HL-60 (cell line): ENCODE data around the gene SMIM17.

Experiments used
- DNase-seq, 2 experiments: peaks; one replicate each; pipeline ENCODE4 v3.0.0-alpha.2; 2010 to 2020; ENCODE audit warnings: low read depth in 1 of 2, low spot score in 1 of 2
- H3K27ac ChIP-seq: fragments of 250-450 bp; sonication (Bioruptor Pico); replicated peaks from 2 replicates; pipeline ENCODE4 v1.5.1; 2020; ENCODE audit warnings: mild to moderate bottlenecking, moderate library complexity
- H3K27me3 ChIP-seq: fragments of 250-450 bp; sonication (Bioruptor Pico); 2 replicates; pipeline ENCODE4 v1.5.1; 2021; ENCODE audit warnings: mild to moderate bottlenecking, moderate library complexity; ENCODE audit not compliant: insufficient read depth, poor library complexity, severe bottlenecking
- H3K4me3 ChIP-seq: replicated peaks from 2 replicates; pipeline ENCODE4 v1.5.1; 2011; ENCODE audit warnings: mild to moderate bottlenecking, control low read depth, low read length; ENCODE audit not compliant: insufficient read depth
- GABPA ChIP-seq: IDR thresholded peaks from 2 replicates; pipeline ENCODE4 v1.6.1; 2012; ENCODE audit warnings: low read depth
- POLR2AphosphoS5 ChIP-seq: IDR thresholded peaks from 2 replicates; pipeline ENCODE4 v1.6.1; 2012; ENCODE audit warnings: low read depth
- SPI1 ChIP-seq: IDR thresholded peaks from 2 replicates; pipeline ENCODE4 v1.6.1; 2012; ENCODE audit warnings: low read depth, mild to moderate bottlenecking, borderline replicate concordance
- TF ChIP-seq, protein P1 (sequence below): IDR thresholded peaks from 2 replicates; pipeline ENCODE4 v1.6.1; 2012; ENCODE audit warnings: low read depth; ENCODE audit not compliant: insufficient replicate concordance
- TF ChIP-seq, protein P2 (sequence below): IDR thresholded peaks from one replicate; pipeline ENCODE4 v1.5.1; 2011; ENCODE audit warnings: low read length, control low read depth, inconsistent platforms; ENCODE audit not compliant: insufficient read depth

Gene SMIM17

DNA sequence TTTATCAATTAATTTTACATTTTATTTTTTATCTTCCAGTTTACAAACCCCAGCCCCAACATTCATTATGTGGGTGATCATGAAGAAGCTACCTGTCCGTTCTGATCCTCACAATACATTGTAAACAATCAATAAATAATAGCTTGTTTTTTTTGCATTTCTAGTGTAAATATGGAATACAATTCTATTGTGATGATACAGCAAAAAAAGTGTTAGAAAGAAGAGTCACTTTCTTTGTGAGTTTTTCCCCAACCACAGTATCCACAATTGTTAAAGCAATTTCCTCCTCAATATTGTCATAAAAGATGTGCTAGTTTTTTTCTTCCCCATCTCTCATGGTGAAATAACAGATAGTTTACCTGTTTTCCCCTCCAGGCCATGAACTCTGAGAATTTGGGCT, 58.9 kb downstream of the SMIM17 start:
- TF ChIP-seq, protein P1, sequence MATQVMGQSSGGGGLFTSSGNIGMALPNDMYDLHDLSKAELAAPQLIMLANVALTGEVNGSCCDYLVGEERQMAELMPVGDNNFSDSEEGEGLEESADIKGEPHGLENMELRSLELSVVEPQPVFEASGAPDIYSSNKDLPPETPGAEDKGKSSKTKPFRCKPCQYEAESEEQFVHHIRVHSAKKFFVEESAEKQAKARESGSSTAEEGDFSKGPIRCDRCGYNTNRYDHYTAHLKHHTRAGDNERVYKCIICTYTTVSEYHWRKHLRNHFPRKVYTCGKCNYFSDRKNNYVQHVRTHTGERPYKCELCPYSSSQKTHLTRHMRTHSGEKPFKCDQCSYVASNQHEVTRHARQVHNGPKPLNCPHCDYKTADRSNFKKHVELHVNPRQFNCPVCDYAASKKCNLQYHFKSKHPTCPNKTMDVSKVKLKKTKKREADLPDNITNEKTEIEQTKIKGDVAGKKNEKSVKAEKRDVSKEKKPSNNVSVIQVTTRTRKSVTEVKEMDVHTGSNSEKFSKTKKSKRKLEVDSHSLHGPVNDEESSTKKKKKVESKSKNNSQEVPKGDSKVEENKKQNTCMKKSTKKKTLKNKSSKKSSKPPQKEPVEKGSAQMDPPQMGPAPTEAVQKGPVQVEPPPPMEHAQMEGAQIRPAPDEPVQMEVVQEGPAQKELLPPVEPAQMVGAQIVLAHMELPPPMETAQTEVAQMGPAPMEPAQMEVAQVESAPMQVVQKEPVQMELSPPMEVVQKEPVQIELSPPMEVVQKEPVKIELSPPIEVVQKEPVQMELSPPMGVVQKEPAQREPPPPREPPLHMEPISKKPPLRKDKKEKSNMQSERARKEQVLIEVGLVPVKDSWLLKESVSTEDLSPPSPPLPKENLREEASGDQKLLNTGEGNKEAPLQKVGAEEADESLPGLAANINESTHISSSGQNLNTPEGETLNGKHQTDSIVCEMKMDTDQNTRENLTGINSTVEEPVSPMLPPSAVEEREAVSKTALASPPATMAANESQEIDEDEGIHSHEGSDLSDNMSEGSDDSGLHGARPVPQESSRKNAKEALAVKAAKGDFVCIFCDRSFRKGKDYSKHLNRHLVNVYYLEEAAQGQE = no peak
- TF ChIP-seq, protein P2, sequence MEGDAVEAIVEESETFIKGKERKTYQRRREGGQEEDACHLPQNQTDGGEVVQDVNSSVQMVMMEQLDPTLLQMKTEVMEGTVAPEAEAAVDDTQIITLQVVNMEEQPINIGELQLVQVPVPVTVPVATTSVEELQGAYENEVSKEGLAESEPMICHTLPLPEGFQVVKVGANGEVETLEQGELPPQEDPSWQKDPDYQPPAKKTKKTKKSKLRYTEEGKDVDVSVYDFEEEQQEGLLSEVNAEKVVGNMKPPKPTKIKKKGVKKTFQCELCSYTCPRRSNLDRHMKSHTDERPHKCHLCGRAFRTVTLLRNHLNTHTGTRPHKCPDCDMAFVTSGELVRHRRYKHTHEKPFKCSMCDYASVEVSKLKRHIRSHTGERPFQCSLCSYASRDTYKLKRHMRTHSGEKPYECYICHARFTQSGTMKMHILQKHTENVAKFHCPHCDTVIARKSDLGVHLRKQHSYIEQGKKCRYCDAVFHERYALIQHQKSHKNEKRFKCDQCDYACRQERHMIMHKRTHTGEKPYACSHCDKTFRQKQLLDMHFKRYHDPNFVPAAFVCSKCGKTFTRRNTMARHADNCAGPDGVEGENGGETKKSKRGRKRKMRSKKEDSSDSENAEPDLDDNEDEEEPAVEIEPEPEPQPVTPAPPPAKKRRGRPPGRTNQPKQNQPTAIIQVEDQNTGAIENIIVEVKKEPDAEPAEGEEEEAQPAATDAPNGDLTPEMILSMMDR = no peak
- TF ChIP-seq GABPA (no peak), SPI1 (no peak), POLR2AphosphoS5 (no peak)

DNA sequence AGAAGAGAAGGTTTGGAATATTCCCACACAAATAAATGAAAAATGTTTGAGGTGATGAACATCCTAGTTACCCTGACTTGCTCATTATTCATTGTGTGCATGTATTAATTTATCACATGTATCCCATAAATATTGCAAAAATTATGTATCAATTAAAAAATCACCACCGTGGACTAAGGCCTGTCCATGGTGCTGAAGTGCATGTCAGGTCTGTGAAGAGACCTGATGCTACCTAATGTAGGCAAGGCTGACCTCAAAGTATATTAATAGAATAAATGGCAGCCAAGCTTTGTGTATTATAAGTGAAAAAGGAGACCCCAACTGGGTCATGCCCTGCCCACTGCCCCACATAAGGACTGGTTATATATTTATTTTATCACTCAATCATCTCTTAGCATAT, 63.0 kb downstream of the SMIM17 start:
- TF ChIP-seq, protein P1 = peak; percentile 93
- no peak for TF ChIP-seq POLR2AphosphoS5
- H3K27me3 ChIP-seq = no peaks in the 10 kb centered on the region
- no peak for DNase-seq
- no peak overlapping the region for H3K27ac ChIP-seq
- no peak overlapping the region for H3K4me3 ChIP-seq

More for the DNA sequence above, 58.9 kb downstream of the SMIM17 start:
- no peaks in the 10 kb centered on the region for H3K27me3 ChIP-seq
- H3K27ac ChIP-seq = no peak overlapping the region
- no peak overlapping the region for H3K4me3 ChIP-seq
- no peak for DNase-seq
